ENCODE results near the gene DNAJC27.

Gene DNAJC27

GRCh38 chr2:24924732-24925131 lies 47.0 kb downstream of the DNAJC27 start:
- DNase-seq, result no peak

- DNase-seq, result no peak
Measured at GRCh38 chr2:24924266-24924665, 47.5 kb downstream of the DNAJC27 start.

- DNase-seq, result no peak
Measured at GRCh38 chr2:24923106-24923505, 48.6 kb downstream of the DNAJC27 start.

GRCh38 chr2:24922556-24922955 lies 49.2 kb downstream of the DNAJC27 start:
- no peak for DNase-seq

GRCh38 chr2:24920809-24921441 lies 50.8 kb downstream of the DNAJC27 start:
- peak; percentile 20 for DNase-seq

GRCh38 chr2:24920098-24920808 lies 51.5 kb downstream of the DNAJC27 start, which contains the start of gene ADCY3:
TSS of gene ADCY3 (minus strand) at chr2:24920237. CDS start at chr2:24918987, 1,250 bp downstream.
- peak; percentile 39 for DNase-seq

- DNase-seq, result no peak
Measured at GRCh38 chr2:24919506-24920097, 52.2 kb downstream of the DNAJC27 start.

- no peak for DNase-seq
Measured at GRCh38 chr2:24919037-24919505, 52.7 kb downstream of the DNAJC27 start.

- DNase-seq, result no peak
Measured at GRCh38 chr2:24918326-24919036, 53.3 kb downstream of the DNAJC27 start.

- no peak for DNase-seq
Measured at GRCh38 chr2:24917731-24918325, 53.9 kb downstream of the DNAJC27 start.

GRCh38 chr2:24917086-24917485 lies 54.7 kb downstream of the DNAJC27 start:
- no peak for DNase-seq

GRCh38 chr2:24915796-24916195 lies 56.0 kb downstream of the DNAJC27 start:
- no peak for DNase-seq

GRCh38 chr2:24915175-24915574 lies 56.6 kb downstream of the DNAJC27 start:
- DNase-seq, result no peak

- DNase-seq, result no peak
Measured at GRCh38 chr2:24914713-24915112, 57.0 kb downstream of the DNAJC27 start.

GRCh38 chr2:24913911-24914310 lies 57.8 kb downstream of the DNAJC27 start:
- DNase-seq, result no peak

GRCh38 chr2:24912986-24913385 lies 58.8 kb downstream of the DNAJC27 start:
- DNase-seq, result no peak

- DNase-seq, result no peak
Measured at GRCh38 chr2:24912523-24912922, 59.2 kb downstream of the DNAJC27 start.

GRCh38 chr2:24910245-24910644 lies 61.5 kb downstream of the DNAJC27 start:
- DNase-seq, result no peak

GRCh38 chr2:24909555-24910177 lies 62.1 kb downstream of the DNAJC27 start:
- no peak for DNase-seq

- no peak for DNase-seq
Measured at GRCh38 chr2:24908461-24908901, 63.3 kb downstream of the DNAJC27 start.

- no peak for DNase-seq
Measured at GRCh38 chr2:24907116-24907515, 64.6 kb downstream of the DNAJC27 start.

GRCh38 chr2:24906466-24906865 lies 65.3 kb downstream of the DNAJC27 start:
- DNase-seq, result no peak
